Panc1 (cell line): ENCODE measurements around the gene UBE2R2.

Experiments
- POLR2AphosphoS5 ChIP-seq: IDR thresholded peaks from 2 replicates; pipeline ENCODE4 v1.6.1; 2012; ENCODE audit warnings: mild to moderate bottlenecking, low read depth, low read length, moderate library complexity
- SIN3A ChIP-seq: IDR thresholded peaks from 2 replicates; pipeline ENCODE4 v1.6.1; 2012; ENCODE audit warnings: low read depth, mild to moderate bottlenecking, low read length, moderate library complexity, borderline replicate concordance; ENCODE audit not compliant: insufficient read depth
- TF ChIP-seq, protein P1 (sequence below): fragments of 450-650 bp; IDR thresholded peaks from 2 replicates; pipeline ENCODE4 v1.5.1; 2017; ENCODE audit warnings: mild to moderate bottlenecking

DNA sequence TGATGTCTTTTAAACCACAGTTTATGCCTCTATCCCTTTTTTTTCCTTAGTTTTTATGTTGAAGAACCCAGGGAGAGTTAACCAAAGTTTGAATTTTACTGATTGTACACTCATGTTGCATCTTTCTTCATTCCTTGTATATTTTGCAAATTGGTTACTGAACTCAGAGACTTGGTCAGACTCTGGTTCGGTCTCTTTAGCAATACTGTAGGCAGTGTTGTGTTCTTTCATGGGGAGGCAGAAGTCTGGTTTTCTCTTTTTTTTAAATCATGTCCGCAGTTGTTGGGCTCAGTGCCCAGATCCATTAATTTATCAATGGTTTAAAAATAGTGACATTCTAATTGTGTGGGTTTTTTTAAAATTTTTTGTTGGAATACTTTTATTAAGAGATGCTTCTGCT lies 23.4 kb downstream of the UBE2R2 start:
- TF ChIP-seq, protein P1, sequence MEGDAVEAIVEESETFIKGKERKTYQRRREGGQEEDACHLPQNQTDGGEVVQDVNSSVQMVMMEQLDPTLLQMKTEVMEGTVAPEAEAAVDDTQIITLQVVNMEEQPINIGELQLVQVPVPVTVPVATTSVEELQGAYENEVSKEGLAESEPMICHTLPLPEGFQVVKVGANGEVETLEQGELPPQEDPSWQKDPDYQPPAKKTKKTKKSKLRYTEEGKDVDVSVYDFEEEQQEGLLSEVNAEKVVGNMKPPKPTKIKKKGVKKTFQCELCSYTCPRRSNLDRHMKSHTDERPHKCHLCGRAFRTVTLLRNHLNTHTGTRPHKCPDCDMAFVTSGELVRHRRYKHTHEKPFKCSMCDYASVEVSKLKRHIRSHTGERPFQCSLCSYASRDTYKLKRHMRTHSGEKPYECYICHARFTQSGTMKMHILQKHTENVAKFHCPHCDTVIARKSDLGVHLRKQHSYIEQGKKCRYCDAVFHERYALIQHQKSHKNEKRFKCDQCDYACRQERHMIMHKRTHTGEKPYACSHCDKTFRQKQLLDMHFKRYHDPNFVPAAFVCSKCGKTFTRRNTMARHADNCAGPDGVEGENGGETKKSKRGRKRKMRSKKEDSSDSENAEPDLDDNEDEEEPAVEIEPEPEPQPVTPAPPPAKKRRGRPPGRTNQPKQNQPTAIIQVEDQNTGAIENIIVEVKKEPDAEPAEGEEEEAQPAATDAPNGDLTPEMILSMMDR: no peak
- no peak for TF ChIP-seq POLR2AphosphoS5
- TF ChIP-seq SIN3A: no peak
